OCI-LY7 (cell line): ENCODE results near the gene PPIAL4G. TPM values are rescaled to one million over a fixed set of nuclear protein-coding genes. Genes with fewer than 3 reads are reported as not detected.
"Not testable (repeated sequence)": the region's sequence is repeated elsewhere in the genome, so short reads cannot be mapped to it uniquely, and the experiment has no call there.

Experiments used
- Bru-seq: library from RNA; stranded (reverse); fragments of 400-500 nt; gene quantifications from one replicate; lab custom pipeline; 2021; lab: Mats Ljungman, UMichigan
- BruChase-seq, 2 experiments: library from RNA; stranded (reverse); fragments of 400-500 nt; gene quantifications; one replicate each; lab custom pipeline; 2021; lab: Mats Ljungman, UMichigan
- BruUV-seq: library from RNA; stranded (reverse); fragments of 400-500 nt; replicated peaks from 2 replicates; lab custom pipeline; 2021; lab: Mats Ljungman, UMichigan
- CTCF ChIA-PET: fragments of 300-600 bp; sonication (Branson Sonifier 250); formaldehyde crosslinking; loops from one replicate; lab custom pipeline; 2022; ENCODE audit warnings: antibody characterized with exemption; ENCODE audit not compliant: unreplicated experiment; lab: Charles Lee
- POLR2A ChIA-PET: fragments of 300-600 bp; sonication (Branson Sonifier 250); formaldehyde crosslinking; loops from one replicate; lab custom pipeline; 2022; ENCODE audit warnings: antibody characterized with exemption; lab: Charles Lee
- DNase-seq: peaks from one replicate; pipeline ENCODE4 v3.0.0-alpha.2; 2015; ENCODE audit warnings: low spot score
- H2AFZ ChIP-seq: fragments of 200-600 bp; sonication (generic), shearing (Covaris generic); 2 replicates; pipeline ENCODE4 v1.6.1; 2014; ENCODE audit warnings: mild to moderate bottlenecking, antibody characterized with exemption, low read length, moderate library complexity
- H3K27ac ChIP-seq: fragments of 200-600 bp; sonication (generic); 2 replicates; pipeline ENCODE4 v1.5.1; 2014; ENCODE audit warnings: mixed run types, low read depth, mild to moderate bottlenecking, moderate library complexity, low read length, inconsistent platforms; ENCODE audit not compliant: poor library complexity, severe bottlenecking
- H3K36me3 ChIP-seq: fragments of 200-600 bp; sonication (generic); 2 replicates; pipeline ENCODE4 v1.6.1; 2014; ENCODE audit warnings: mild to moderate bottlenecking, antibody characterized with exemption, low read length, moderate library complexity, mixed read lengths; ENCODE audit not compliant: insufficient read depth
- H3K4me1 ChIP-seq: fragments of 200-600 bp; sonication (generic); 2 replicates; pipeline ENCODE4 v1.5.1; 2014; ENCODE audit warnings: mild to moderate bottlenecking, low read length; ENCODE audit not compliant: insufficient read depth, poor library complexity, severe bottlenecking
- H3K4me2 ChIP-seq: fragments of 200-600 bp; sonication (generic); 2 replicates; pipeline ENCODE4 v1.6.1; 2014; ENCODE audit warnings: mild to moderate bottlenecking, low read length
- H3K4me3 ChIP-seq: fragments of 200-600 bp; sonication (generic); 2 replicates; pipeline ENCODE4 v1.5.1; 2014; ENCODE audit warnings: mild to moderate bottlenecking, low read depth, low read length; ENCODE audit not compliant: poor library complexity, severe bottlenecking
- H3K79me2 ChIP-seq: fragments of 200-600 bp; sonication (generic); 2 replicates; pipeline ENCODE4 v1.6.1; 2016; ENCODE audit warnings: low read depth, mild to moderate bottlenecking, low read length, moderate library complexity, mixed read lengths; ENCODE audit not compliant: insufficient read depth
- H3K9me2 ChIP-seq: fragments of 200-600 bp; sonication (generic); 2 replicates; pipeline ENCODE4 v1.6.1; 2016; ENCODE audit warnings: mild to moderate bottlenecking, low read length, mixed read lengths; ENCODE audit not compliant: insufficient read depth
- H3K9me3 ChIP-seq: fragments of 200-600 bp; sonication (generic); 2 replicates; pipeline ENCODE4 v1.6.1; 2014; ENCODE audit warnings: mild to moderate bottlenecking, mixed run types, low read length, mixed read lengths
- H4K20me1 ChIP-seq: fragments of 200-600 bp; sonication (generic); 2 replicates; pipeline ENCODE4 v1.6.1; 2014; ENCODE audit warnings: mild to moderate bottlenecking, antibody characterized with exemption, low read length, moderate library complexity, mixed read lengths; ENCODE audit not compliant: insufficient read depth
- intact Hi-C: fragments of 100-400 bp; cut with micrococcal nuclease; formaldehyde crosslinking; loops from one replicate; pipeline ENCODE4 v1.10.0; 2022; ENCODE audit not compliant: unreplicated experiment
- long read RNA-seq: library from polyadenylated mRNA; stranded (forward); transcript quantifications from one replicate; pipeline ENCODE4 v2.0.0, GENCODE V29; 2022
- total RNA-seq, 2 experiments: library from RNA; depleted of rRNA in 1 of 2; stranded (reverse); fragments of >200 nt in 1 of 2; shearing (Covaris generic) in 1 of 2; gene quantifications; 2 replicates each; pipeline ENCODE4 v1.2.3, GENCODE V29; 2014 to 2022

Gene PPIAL4G
- total RNA-seq (2014; rRNA removed; shearing (Covaris generic)) = not detected in 2 replicates
- total RNA-seq (2022) = not detected in 2 replicates
- Bru-seq, nascent RNA = not detected
- BruChase-seq, experiment 1, labeled RNA remaining after a 6-hour chase = not detected
- BruChase-seq, experiment 2, labeled RNA remaining after a 2-hour chase = not detected
- long read RNA-seq = 0 reads

- CTCF ChIA-PET, H3K9me3 ChIP-seq, intact Hi-C loops, POLR2A ChIA-PET, H3K27ac ChIP-seq, H3K9me2 ChIP-seq, H3K4me3 ChIP-seq, BruUV-seq, H3K79me2 ChIP-seq, H3K36me3 ChIP-seq, DNase-seq, H3K4me1 ChIP-seq, H4K20me1 ChIP-seq, H3K4me2 ChIP-seq, H2AFZ ChIP-seq: not testable (repeated sequence)
Measured at GRCh38 chr1:148483029-148483428, at the start of gene PPIAL4G. Gene PPIAL4G, minus strand, starts transcription at chr1:148483302. Its CDS starts 50 bp downstream, at chr1:148483252.

DNA sequence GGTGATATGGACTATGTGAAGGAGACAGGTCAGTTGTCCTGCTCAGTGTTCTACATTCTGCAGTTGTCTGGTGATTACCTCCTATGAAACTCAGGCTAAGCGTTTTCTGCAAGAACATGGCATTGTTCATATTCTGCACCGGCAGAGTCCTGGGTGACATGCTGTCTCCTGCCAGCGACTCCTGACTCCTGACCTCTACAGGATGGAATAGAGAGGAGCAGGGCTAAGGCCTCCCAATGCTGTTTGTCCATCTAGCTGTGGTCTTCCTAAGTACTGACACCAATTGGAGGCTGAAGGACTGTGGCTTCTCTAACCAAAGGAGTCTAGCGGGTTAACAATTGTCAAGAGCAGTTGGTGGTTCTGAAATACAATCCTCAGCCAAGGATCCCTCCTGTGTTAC, 49.1 kb upstream of the PPIAL4G start:
- H3K4me2 ChIP-seq, H3K4me1 ChIP-seq, H4K20me1 ChIP-seq, H3K4me3 ChIP-seq, H2AFZ ChIP-seq, H3K27ac ChIP-seq, BruUV-seq, intact Hi-C loops, H3K9me3 ChIP-seq, CTCF ChIA-PET, DNase-seq, POLR2A ChIA-PET, H3K9me2 ChIP-seq, H3K79me2 ChIP-seq, H3K36me3 ChIP-seq: not testable (repeated sequence)

- H3K4me3 ChIP-seq, H4K20me1 ChIP-seq, BruUV-seq, H3K27ac ChIP-seq, H3K9me3 ChIP-seq, POLR2A ChIA-PET, DNase-seq, H3K36me3 ChIP-seq, H2AFZ ChIP-seq, H3K4me2 ChIP-seq, intact Hi-C loops, H3K9me2 ChIP-seq, CTCF ChIA-PET, H3K4me1 ChIP-seq, H3K79me2 ChIP-seq: not testable (repeated sequence)
Measured at GRCh38 chr1:148529101-148529567, 46.0 kb upstream of the PPIAL4G start.

GRCh38 chr1:148528591-148528990, 45.5 kb upstream of the PPIAL4G start:
- CTCF ChIA-PET, DNase-seq, H3K4me3 ChIP-seq, H3K79me2 ChIP-seq, H3K36me3 ChIP-seq, H3K9me3 ChIP-seq, H3K4me1 ChIP-seq, intact Hi-C loops, H3K27ac ChIP-seq, H3K4me2 ChIP-seq, H2AFZ ChIP-seq, H4K20me1 ChIP-seq, BruUV-seq, POLR2A ChIA-PET, H3K9me2 ChIP-seq: not testable (repeated sequence)

- H3K36me3 ChIP-seq, CTCF ChIA-PET, H3K4me2 ChIP-seq, DNase-seq, H3K4me1 ChIP-seq, H3K9me2 ChIP-seq, H3K27ac ChIP-seq, H3K79me2 ChIP-seq, H3K4me3 ChIP-seq, intact Hi-C loops, BruUV-seq, POLR2A ChIA-PET, H2AFZ ChIP-seq, H3K9me3 ChIP-seq, H4K20me1 ChIP-seq: not testable (repeated sequence)
Measured at GRCh38 chr1:148526587-148526986, 43.5 kb upstream of the PPIAL4G start.

DNA sequence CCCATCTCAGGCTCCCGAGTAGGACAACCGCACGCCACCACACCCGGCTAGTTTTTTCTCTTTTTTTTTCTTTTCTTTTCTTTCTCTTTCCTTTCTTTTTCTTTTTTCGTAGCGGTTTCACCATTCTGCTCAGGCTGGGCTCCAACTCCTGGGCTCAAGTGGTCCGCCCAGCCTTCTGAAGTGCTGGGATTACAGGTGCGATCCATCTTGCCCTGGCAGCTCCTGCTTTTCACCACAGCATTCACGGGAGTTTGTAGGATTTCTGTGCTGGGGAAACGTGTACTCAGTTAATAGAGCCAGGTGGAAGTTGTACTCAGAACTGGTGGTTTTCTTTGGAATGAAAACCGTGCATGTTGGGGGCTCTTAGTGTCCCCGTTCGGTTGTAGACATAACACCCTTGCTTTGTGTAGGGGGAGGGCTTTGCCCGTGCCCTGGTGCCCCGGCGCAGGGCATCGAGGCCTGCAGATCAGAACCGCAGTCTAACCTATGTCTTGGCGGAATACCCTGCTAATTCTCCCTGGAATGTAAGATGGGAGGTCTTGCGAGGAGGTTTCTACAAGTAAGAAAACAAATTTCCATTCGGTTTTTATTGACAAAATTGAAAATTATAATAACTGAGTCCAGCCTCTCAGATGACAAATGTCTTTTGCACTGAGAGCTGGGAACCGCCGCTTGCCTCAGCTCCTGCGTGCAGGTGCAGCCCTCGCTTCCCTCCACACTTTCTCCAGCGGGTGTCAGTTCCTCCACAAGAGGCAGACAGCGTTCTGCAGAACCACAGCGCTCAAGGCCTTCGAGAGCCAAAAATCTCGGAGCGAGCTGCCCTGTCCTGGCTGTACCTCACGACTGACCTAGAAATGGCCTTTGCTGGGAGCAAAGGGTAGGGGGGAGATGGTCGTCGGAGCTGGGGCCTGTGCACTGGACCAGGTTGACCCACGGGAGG, 40.4 kb upstream of the PPIAL4G start:
- H3K79me2 ChIP-seq, H4K20me1 ChIP-seq, H3K9me3 ChIP-seq, H3K36me3 ChIP-seq, H2AFZ ChIP-seq, DNase-seq, H3K9me2 ChIP-seq, H3K4me1 ChIP-seq, CTCF ChIA-PET, intact Hi-C loops, BruUV-seq, POLR2A ChIA-PET: not testable (repeated sequence)
- H3K27ac ChIP-seq = peak overlapping the region; percentile 79
- peak overlapping the region; percentile 64; the same call in 1 of the 2 replicates for H3K4me2 ChIP-seq
- peak overlapping the region; percentile 65 for H3K4me3 ChIP-seq
